Astrocyte of the cerebellum (primary cell): ENCODE measurements around the gene C6orf47.
A peak's percentile ranks its signal among the peaks of the same experiment; 100 is the strongest.

Experiments
- DNase-seq: peaks from one replicate; pipeline ENCODE4 v3.0.0-alpha.2; 2011; ENCODE audit warnings: low read depth
- H3K4me3 ChIP-seq: 2 replicates; pipeline ENCODE4 v1.5.1; 2011; ENCODE audit warnings: mild to moderate bottlenecking, low read depth, low read length, moderate library complexity
- CTCF ChIP-seq: IDR thresholded peaks from 2 replicates; pipeline ENCODE4 v1.5.1; 2012; ENCODE audit warnings: low read length, low read depth, moderate library complexity, mild to moderate bottlenecking; ENCODE audit errors: missing control alignments
- in situ Hi-C: cut with HindIII; loops from 2 replicates; pipeline ENCODE4 v1.10.0; 2017; ENCODE audit warnings: low sequenced_read_pairs

Gene C6orf47

DNA sequence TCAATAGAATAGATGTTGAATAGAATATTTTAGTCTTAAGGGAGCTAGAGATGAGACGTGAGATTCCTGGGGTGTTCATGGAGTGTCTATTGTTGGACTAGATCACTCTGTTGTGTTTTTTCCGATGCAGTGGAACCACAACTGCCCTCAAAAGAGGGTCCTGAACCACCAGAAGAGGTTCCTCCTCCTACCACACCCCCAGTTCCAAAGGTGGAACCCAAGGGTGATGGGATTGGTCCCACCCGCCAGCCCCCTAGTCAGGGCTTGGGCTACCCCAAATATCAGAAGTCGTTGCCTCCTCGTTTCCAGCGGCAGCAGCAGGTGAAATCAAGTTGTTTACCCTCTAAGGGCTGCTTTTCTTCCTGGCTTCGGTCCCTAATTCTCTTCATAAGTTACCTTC, 31.6 kb downstream of the C6orf47 start:
- DNase-seq = no peak
- no peak for TF ChIP-seq CTCF
- no peak overlapping the region for H3K4me3 ChIP-seq
- in situ Hi-C loops = no loop called here

DNA sequence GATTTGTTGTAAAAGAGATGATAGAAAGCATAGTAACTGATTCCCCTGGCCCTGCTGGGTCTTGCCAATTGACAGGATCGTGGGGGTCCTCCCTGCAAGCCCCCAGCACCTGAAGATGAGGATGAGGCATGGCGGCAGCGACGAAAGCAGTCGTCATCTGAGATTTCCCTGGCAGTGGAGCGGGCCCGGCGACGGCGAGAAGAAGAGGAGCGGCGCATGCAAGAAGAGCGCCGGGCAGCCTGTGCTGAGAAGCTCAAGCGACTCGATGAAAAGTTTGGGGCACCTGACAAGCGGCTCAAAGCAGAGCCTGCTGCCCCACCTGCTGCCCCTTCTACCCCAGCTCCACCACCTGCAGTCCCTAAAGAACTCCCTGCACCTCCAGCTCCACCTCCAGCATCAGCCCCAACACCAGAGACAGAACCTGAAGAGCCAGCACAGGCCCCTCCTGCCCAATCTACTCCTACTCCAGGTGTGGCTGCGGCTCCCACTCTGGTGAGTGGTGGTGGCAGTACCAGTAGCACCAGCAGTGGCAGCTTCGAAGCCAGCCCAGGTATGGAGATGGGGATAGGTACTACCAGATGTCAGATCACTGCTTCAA, 32.8 kb downstream of the C6orf47 start:
- no peak overlapping the region for H3K4me3 ChIP-seq
- in situ Hi-C loops = no loop called here
- no peak for TF ChIP-seq CTCF
- no peak for DNase-seq

DNA sequence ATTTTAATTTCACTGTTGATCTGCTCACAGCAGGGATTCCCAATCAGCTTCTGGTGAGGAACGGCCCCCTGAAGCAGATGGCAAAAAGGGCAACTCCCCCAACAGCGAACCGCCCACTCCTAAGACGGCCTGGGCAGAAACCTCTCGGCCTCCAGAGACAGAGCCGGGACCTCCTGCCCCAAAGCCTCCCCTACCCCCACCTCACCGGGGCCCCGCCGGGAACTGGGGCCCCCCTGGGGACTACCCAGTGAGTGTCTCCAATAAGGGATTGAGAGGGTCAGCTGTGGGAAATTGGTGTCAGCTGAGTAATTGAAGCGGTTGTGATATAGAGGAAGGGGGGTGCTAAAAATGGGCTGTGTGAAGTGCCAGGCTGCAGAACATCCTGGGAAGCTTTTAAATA, 33.6 kb downstream of the C6orf47 start:
- TF ChIP-seq CTCF = no peak
- H3K4me3 ChIP-seq = no peak overlapping the region
- in situ Hi-C loops = no loop called here
- no peak for DNase-seq

- in situ Hi-C loops = no loop called here
- H3K4me3 ChIP-seq = no peak overlapping the region
- no peak for DNase-seq
- no peak for TF ChIP-seq CTCF
These were observed 36.5 kb downstream of the C6orf47 start for GRCh38 chr6:31624070-31624469.

GRCh38 chr6:31622684-31623091, 37.9 kb downstream of the C6orf47 start:
- no peak for DNase-seq
- no peak for TF ChIP-seq CTCF
- H3K4me3 ChIP-seq = peak overlapping the region; percentile 96
- in situ Hi-C loops = no loop called here

DNA sequence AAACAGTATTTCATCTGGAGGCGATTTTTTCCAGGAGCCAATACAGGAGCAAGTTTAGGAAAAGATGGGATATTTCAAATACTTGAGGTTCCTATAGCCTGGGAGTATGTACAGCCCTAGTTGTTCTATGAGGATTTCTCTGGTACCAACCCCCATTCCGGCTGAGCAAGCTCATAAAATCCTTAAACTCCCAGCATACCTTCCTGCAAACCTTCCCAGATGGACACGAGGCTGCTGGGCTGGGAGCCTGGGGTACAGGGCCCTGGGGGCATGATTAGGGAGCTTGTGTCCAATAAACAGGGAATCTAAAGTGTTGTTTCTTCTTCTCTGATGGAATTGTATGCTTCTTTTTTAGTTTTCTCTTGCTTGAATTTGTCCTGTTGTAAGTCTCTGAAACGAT, 38.6 kb downstream of the C6orf47 start:
- in situ Hi-C loops = no loop called here
- H3K4me3 ChIP-seq = peak overlapping the region; percentile 96
- TF ChIP-seq CTCF = no peak
- no peak for DNase-seq
